Frontal cortex (tissue), 1 donor: ENCODE data around the gene RRP1. TPM values are rescaled to one million over a fixed set of nuclear protein-coding genes. Genes with fewer than 3 reads are reported as not detected.

Source experiments
- small RNA-seq: library from RNA; depleted of rRNA; stranded (forward); fragments of <200 nt; gene quantifications from one replicate; pipeline ENCODE3, GENCODE V24; 2014
- total RNA-seq: library from RNA; depleted of rRNA; stranded (reverse); fragments of >200 nt; gene quantifications from one replicate; pipeline ENCODE4 v1.2.3, GENCODE V29; 2014

Gene RRP1
- total RNA-seq, 1 donor from 2014 or later, result 13.9 TPM

Small RNAs within 50 kb of the gene (small RNA-seq; reads per million reads assigned to genes)
- not detected for gene AP001052.1

Other genes starting within 250 kb of the RRP1 start
- 2.0 TPM for gene HSF2BP, start 130.1 kb upstream of the RRP1 start, total RNA-seq
- 21.6 TPM for gene RRP1B, start 130.0 kb upstream of the RRP1 start, total RNA-seq
- gene PDXK, start 70.4 kb upstream of the RRP1 start, total RNA-seq, result 22.4 TPM
- gene CSTB, start 13.3 kb upstream of the RRP1 start, total RNA-seq, result 6.5 TPM
- gene AGPAT3, start 75.6 kb downstream of the RRP1 start, total RNA-seq, result 26.1 TPM
- gene TRAPPC10, start 222.7 kb downstream of the RRP1 start, total RNA-seq, result 15.1 TPM